Measurements from ENCODE around the gene XIRP2.
A peak's percentile ranks its signal among the peaks of the same experiment; 100 is the strongest.
"Not testable (repeated sequence)": the region's sequence is repeated elsewhere in the genome, so short reads cannot be mapped to it uniquely, and the experiment has no call there.

XIRP2 gene

DNA sequence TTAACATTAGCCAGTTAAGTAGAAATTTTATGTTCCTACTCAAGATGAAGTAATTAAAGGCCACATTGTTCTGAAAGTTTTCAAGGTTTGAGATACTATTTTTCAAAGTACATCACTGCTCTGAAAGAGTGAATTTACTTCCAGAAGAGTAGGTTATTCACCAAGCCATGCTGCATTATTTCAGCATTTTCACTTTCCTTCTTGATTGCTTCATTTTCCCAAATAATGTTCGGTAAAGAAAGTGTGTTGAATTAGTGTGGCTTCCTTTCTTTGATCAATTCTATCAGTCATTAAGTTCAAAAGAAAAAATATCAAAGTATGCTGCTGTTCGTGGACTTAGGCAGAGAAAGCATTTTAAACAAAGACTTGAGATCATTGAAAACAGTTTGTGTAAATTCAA, 310.3 kb downstream of the XIRP2 start:
- no peak for DNase-seq

DNA sequence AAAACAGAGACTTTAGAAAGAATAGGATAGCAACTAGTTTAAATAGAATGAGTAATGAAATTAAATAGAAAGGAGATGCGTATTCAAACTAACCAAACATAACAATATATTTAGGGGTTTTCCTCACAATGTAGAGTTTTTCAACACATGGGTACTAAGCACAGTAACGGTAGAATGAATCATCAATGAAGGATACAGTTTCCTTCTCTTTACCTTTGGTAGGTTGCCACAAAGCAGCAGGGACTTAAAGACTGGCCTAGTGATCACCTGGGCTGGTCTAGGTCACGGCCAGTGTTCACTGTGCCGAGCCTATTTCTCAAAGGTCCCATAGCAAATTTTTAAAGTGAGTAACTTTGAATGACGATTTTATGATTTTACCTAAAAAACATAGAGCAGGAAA, 311.7 kb downstream of the XIRP2 start:
- DNase-seq, result no peak

DNA sequence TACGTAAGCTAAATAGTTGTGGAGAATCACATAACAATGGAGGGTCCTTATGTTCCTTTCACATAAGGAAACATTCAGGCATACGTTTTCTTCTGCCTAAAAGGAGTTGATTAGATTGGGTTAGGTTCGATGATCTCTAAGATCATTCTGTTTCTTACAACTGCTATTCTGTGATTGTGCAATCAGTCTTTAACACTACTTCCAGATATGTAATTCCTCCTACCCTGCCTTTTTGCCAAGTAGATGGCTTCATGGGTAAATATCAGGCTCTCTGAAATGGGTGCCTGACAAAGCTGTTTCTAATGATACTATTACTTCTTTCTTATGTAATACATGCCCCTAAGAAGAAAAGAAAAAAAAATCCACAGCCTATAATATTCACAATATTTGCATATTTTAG, 321.5 kb downstream of the XIRP2 start:
- no peak for DNase-seq

DNA sequence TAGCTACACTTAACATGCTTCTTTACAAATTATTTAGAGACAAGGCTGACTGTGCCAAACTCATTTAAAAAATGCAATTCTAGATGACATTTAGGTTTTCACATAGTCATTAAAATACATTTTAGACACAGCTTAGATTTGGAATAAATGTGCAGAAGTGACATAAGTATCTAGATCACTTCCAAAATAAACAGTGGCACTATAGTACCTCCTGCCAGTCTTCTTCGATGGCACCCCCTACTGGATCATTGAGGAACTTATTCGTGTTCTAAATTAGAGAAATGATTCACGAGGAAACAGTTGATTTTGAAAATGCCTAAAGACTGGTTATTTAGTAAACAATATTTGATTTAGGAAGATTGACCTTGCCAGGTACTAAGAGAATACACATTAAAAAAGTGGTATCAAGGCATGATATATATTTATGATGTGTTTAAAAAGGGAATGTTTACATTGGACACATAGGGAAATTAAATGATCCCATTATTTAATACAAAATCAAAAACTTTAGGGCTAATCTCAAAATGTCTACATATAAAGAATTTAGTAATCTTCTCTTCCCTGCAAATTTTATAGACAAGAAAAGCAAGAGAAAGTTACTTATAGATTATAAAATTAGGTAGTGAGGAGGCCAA, 323.9 kb downstream of the XIRP2 start:
- DNase-seq, result peak; percentile 58

DNA sequence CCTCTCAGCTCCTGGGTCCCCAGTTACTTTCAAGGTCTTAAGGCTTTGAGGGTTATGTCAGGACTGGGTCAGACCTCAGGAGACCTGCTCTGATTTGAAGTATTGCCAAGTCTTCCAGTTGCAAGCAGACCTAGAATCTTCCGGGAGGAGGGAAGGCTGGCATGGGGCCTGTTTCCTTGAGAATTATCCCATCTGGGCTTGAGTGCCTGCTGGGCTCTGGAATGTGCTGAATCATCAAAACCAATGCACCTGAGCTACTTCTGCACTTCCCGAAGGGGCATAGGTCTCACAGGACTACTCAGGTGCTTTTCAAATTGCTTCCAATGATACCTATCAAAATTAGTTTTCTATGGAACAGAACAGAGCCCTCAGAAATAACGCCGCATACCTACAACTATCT, 327.3 kb downstream of the XIRP2 start:
- DNase-seq, result no peak

DNA sequence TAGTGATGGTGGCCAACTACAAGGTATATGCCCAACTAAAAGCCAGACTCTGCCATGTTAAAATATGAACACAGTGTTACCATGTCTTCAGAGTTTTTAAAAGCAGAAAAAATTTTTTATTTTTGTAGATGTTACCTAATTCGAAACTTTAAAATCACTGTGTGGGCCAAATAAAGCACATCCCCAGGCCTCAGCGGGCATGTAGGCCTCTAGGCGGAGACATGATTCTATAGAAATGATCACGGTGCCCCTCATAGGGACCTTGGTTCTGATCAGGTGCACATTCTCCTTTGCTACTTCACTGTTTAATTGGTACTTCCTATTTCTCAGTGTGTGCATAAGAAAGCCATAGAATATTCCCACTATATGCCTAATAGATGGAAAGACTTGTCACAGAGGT, 349.2 kb downstream of the XIRP2 start:
- DNase-seq, result no peak

DNA sequence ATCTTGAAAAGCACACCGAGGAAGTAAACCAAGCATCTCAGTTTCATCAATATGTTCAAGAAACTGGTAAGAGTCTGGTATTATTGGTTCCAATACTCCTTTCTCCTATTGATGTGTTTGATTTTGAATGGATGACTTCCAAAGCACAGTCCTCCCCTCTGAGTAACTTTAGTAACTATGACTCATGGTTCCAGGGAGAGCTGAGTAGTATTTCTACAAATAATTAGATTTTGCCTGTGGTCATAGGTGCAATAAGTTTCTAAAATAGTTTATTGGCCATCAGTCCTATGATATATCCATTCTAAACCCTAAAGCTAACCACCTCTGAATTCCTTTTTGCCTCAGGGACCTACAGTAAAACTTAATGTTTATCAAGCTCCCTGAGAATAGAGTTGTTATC, 352.4 kb downstream of the XIRP2 start:
- DNase-seq, result no peak

DNA sequence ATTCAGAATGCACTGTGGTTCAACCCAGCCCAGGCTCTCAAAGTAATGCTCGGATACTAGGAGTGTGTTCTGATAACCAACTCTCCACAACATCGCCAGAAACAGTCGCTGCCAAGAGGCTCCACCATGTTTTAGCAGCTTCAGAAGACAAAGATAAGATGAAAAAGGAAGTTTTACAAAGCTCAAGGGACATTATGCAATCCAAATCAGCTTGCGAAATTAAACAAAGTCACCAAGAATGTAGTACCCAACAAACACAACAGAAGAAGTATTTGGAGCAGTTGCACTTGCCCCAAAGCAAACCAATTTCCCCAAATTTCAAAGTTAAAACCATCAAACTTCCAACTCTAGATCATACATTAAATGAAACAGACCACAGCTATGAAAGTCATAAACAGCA, 360.9 kb downstream of the XIRP2 start:
- DNase-seq, result no peak

DNA sequence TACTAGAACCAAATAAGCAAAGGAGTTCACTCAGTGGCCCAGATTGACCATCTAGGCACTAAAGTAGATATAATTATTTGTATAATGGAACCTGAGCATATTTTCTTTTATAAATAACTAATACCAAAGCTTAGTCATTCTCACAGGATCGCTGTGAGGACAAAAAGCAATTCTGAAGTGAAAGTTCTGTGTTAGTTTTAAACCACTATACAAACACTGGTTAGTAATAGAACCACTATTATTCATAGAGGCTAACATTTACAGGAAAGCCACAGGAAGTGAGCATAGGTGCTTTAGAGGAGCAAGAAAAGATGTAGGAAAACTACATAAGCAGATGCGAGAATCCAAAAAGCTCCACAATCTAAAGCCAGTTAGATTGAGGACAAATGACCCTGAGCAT, 364.7 kb downstream of the XIRP2 start:
- DNase-seq, result no peak

DNA sequence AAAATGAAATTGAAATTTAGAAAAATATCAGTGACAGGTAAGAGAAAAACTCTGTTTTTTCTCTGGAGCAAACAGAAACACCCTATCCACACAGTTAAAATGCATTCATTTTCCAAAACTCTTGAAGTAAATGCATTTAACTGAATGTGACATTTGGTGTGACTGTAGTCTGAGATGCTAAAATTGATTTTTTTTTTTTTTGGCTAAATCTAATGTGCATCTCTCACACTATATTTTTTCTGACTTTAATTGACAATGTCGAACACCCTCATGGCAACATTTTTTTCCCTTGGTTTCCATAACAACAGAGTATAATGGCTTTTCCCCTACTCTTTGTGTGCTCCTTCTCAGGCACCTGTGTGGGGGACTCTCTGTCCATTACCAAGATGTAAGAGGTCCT, 366.4 kb downstream of the XIRP2 start:
- no peak for DNase-seq

DNA sequence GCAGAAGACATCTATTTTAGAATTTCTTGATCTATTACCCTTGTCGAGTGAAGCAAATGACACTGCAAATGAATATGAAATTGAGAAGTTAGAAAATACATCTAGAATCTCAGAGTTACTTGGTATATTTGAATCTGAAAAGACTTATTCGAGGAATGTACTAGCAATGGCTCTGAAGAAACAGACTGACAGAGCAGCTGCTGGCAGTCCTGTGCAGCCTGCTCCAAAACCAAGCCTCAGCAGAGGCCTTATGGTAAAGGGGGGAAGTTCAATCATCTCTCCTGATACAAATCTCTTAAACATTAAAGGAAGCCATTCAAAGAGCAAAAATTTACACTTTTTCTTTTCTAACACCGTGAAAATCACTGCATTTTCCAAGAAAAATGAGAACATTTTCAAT, 370.4 kb downstream of the XIRP2 start:
- DNase-seq, result no peak

DNA sequence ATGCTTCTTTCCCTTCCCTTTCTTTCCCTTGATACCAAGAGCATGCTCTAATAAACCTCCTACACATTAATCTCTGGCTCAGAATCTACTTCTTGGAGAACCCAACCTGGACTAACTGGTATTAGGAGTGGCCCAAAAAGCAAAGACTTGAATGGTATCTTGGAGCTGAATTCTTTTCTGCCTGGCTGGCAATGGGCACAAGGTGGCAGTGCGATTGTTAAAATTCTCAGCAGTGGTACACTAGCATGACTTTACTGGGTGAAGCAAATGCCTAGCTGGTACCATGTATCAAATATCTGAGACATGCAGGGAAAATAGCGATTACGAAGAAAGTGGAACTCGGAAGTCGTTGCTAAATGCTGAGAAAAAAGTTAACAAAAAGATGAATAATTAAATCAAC, 376.1 kb downstream of the XIRP2 start:
- DNase-seq, result peak; percentile 10

DNA sequence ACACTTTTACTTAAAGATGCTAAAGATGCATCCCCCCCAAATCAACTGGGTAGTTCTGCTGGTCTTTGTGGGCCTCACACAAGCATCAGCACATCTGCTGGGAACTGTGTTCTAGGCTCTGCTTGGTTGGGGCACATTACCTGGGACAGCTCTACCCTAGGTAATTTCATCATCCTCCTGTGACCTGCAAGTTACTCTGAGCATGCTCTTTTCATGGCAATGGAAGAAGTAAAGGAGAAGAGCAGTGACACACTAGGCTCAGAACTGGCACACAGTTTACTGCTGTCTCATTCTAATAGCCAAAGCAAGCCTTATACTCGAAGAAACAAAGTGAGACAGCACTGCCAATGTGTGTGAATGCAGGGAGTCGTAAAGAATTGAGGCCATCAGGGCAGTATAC, 376.7 kb downstream of the XIRP2 start:
- DNase-seq, result no peak

DNA sequence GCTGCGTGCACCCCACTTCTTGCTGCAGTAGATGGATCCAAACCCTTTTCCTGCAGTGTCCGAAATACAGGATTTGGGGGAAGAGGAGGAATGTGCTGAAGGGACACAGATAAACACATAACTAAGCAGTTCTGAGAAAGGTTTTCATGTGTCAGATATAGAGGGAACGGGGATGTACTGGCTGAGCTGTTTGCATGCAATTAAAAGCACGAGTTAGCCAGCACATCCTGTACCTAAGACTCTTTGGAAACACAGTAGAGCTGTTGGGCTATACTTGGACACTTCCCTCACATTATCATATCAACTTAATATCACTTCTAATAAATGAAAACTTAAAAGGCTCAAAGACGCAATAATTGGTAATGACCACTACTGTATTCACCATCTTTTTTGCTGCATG, 377.4 kb downstream of the XIRP2 start:
- DNase-seq, result no peak

DNA sequence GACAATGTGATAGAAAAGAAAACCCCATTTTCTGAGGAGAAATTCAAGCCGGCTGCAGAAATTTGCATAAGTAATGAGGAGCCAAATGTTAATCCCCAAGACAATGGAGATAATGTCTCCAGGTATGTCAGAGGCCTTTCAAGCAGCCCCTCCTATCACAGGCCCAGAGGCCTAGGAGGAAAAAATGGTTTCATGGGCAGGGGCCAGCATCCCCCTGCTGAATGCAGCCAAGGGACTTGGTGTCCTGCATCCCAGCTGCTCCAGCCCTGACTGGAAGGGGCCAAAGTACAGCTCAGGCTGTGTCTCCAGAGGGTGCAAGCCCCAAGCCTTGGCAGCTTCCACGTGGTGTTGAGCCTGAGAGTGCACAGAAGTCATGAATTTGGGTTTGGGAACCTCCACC, 380.0 kb downstream of the XIRP2 start:
- DNase-seq, result not testable (repeated sequence)

DNA sequence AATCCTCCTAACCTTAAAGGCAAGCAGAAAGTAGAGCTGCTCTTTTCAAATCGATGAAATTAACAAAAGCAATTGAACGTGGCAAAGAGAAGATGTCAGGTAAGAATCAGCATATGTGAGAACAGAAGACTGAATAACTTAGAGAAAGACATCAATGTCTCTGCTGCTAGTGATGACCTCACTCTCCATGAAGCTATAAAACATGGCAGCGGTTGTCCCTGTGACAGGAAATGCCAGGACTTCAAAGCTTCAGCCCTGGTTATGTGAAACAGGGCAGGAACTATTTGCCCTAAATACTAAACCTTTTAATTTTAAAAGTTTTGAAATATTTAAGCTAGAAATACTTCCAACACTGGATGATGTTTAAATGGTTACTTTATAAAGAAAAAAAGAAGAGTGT, 383.7 kb downstream of the XIRP2 start:
- no peak for DNase-seq

DNA sequence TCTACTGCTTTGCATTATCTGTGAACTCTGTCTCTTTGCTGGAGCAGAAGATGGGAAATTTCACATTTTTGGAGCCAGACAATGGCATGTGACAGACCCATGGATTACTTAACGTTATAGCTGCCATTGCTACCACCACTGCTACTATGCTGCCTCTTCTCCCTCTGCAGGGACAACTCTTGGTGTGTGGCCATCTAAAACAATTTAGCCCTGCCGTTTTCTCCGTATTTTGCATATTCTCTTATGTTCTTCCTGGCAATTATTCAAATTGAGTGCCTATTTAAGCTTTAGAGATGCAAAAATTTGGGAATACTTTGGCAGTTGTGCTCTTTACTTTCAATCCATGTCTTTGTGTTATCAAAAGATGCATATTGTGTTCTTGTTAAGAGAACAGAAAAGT, 386.8 kb downstream of the XIRP2 start:
- no peak for DNase-seq

DNA sequence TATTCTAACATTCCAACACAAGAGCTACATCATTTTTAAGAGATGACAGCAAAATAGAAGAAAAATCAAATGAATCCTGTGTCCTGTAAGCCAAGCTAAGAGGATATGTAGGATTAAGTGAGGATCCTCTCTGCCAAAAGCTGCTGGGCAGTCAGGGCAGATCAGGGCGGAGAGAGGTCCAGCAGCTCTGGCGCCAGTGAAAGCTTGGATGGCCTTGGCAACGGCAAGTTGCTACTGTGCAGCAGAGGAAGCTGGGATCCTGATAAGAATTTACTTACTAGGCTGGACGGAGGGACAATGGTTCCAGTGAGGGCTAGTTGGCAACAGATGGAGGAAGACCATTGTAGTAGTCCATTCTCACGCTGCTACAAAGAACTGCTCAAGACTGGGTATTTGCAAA, 391.5 kb downstream of the XIRP2 start:
- no peak for DNase-seq

DNA sequence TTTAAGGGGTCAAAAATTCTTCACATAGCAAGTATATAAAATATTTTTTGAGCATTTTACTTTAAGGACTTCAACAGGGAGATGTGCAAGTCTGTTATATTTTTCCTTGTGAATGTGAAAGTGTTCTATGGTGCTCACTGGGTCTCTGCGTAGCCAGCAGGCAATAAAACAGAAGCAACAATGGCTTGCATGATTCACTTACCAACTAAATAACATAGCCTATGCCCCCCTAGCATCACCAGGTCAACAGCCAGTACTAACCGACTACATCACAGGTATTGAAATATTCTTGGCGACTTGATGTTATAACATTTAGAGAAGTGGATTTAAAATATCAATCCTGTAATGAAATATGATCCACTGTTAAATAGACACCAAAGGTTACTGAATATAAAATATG, 398.9 kb downstream of the XIRP2 start:
- DNase-seq, result no peak

DNA sequence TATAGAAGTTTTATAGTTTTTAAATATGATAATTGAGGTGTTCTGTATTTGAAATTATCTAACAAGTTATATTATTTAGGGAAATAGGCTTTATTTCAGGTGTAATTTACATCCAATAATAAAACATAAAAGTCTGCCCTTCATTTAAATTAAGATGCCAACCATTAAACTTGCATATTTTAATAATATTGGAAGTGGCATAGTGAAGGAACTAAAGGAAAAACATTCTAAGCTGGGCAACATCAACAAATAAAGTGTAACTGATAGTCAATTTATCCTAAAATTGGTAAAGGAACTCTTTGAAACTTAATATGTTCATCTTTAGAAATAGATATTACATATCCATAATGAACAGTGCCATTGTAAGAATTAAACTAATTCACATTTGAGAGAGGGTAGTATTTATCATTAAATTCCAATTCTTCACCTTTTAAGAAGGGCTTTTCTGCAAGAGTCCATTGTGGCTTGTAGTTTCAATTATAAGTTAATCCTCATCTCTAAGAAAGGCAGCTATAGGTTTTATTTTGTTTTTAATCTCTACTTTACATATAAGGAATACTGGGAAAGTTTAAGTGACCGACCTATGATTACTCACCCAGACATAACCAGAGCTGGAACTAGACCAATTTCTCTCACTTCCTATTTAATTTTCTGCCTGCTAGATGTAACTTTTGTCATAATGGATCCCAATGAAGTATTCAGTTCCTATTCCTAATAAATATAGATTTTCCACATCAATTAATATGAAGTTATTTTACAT, 401.6 kb downstream of the XIRP2 start:
- DNase-seq, result no peak

DNA sequence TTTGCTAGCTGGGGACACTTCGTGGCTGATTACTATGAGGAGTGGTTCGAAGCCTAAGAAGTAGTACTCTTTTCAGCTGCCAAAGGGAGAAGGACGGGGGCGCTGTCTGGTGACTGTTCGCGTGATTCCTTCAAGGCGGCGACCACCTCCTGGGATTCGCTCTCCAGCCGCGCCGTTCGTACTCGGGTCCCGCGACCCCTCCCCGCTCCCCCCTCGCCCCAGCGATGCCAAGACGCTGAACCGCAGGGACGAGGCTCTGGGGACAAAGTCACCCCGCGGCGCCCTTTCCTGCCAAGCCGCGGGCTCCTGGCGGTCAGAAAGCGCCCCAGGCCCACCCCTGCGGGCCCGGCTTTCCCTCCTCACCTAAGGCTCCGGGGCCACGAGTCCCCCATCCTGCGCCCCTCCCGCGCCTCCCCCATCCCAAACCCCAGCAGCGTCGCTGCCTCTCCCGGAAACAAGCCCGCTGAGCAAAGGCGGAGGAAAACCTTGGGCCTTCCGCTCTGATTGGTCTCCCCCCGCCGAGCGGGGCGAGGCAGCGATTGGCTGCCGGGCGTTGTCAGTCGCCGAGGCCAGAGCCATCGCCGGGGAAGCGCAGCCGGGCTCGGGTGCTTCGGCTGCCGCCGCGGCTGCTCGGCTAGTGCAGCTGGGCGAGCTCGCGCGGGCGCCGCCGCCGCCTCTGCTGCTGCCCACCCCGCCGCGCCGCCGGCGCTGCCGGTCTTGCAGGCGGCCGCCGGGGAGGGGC, 404.3 kb downstream of the XIRP2 start, which contains the start of gene B3GALT1:
Gene B3GALT1, plus strand, starts transcription at position 572 of the 742 bp plus-strand sequence.
- peak; percentile 91 for DNase-seq

DNA sequence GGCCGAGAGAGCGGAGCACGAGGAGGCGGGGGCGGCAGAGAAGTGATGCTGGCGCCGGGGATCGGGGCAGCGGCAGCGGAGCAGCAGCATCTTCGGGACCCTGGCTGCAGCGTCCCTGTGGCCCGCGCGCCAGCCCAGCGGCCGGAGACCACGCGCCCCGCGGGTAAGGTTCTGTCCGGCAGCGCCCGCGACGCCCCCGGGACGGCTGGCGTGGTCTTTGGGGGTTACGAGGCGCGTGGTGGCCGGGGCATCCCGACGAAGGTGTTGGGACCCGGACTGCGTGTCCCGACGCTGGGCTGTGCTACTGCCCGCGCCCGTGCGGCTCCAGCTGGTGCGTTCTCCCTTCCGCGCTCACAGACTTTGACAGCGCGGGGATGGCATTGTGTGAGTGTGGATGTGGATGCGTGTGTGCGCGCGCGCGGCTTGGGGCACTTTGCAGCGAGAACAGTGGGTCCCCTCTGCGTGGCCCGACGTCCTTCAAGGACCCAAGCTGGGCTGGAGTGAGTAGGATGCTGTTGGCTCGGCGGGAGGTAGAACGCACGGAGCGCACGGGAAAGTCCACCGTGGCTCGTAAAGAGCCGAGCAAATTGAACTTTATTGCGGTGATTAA, 405.0 kb downstream of the XIRP2 start:
- DNase-seq, result peak; percentile 26

DNA sequence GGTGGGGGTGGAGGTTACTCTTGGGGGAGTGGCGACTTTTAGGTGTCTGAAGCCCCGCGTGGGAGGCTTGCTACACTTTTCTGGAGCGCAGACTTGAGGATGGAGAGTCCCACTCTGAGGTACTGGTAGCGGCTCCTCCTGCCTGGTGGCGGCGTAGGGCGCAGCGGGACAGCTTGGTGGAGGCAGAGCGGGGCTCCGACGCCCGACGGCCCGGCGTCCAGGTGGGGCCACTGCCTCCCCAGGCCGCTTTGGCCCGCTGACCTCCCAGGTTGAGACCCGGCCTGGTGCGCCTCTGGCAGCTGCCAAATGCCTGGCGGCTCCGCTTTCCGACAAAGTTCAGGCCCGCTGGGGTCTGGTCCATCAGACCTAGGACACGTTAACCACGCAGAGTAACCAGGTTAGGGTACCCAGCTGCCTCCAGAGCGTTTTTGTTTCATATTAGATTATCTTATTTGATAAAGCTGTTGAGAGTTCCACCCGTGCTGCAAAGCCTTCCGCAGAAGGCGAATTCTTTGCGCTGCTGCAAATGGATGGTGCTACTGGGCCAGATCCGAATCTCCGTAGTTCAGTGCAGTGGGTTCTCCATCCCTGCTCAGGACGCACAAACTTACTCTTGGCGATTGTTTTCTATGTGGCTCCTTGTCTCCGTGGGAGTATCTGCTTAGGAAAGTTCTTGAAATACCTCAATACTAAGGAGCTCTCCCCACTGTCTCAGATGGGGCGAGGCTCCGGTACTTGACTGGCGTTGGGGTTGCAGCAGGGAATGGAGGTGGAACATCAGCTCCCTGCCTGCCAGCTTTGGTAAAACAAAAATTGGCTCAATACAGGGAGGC, 405.9 kb downstream of the XIRP2 start:
- peak; percentile 1 for DNase-seq
